PC-3 (cell line): ENCODE measurements around the gene PRLH. TPM values are rescaled to one million over a fixed set of nuclear protein-coding genes. Genes with fewer than 3 reads are reported as not detected.
A peak's percentile ranks its signal among the peaks of the same experiment; 100 is the strongest.

Source experiments
- ATAC-seq: fragments of 200-7000 bp; cut with Tn5 transposase; 2 replicates; pipeline ENCODE4 v1.9.1; 2020; ENCODE audit warnings: mild to moderate bottlenecking, moderate library complexity
- BruUV-seq: library from RNA; stranded (reverse); fragments of 400-500 nt; replicated peaks from 2 replicates; lab custom pipeline; 2021; lab: Mats Ljungman, UMichigan
- CTCF ChIA-PET: fragments of 300-600 bp; sonication (Branson Sonifier 250); formaldehyde crosslinking; loops from one replicate; lab custom pipeline; 2022; ENCODE audit warnings: antibody characterized with exemption; lab: Charles Lee
- POLR2A ChIA-PET: fragments of 300-600 bp; sonication (Branson Sonifier 250); formaldehyde crosslinking; loops from one replicate; lab custom pipeline; 2022; ENCODE audit warnings: antibody characterized with exemption; ENCODE audit not compliant: unreplicated experiment; lab: Charles Lee
- DNase-seq: peaks from one replicate; pipeline ENCODE4 v3.0.0-alpha.2; 2015
- H2AFZ ChIP-seq: fragments of 300-600 bp; sonication (generic); 2 replicates; pipeline ENCODE4 v1.6.0; 2016; ENCODE audit warnings: antibody characterized with exemption, low read length
- H3F3A ChIP-seq: fragments of 300-600 bp; sonication (generic); one replicate; pipeline ENCODE4 v1.6.0; 2017; ENCODE audit warnings: antibody characterized with exemption, low read length, control low read depth, mild to moderate bottlenecking; ENCODE audit not compliant: unreplicated experiment
- H3K27ac ChIP-seq: fragments of 300-600 bp; sonication (generic); 2 replicates; pipeline ENCODE4 v1.5.1; 2016; ENCODE audit warnings: mild to moderate bottlenecking, low read length
- H3K27me3 ChIP-seq: fragments of 300-600 bp; sonication (generic); 2 replicates; pipeline ENCODE4 v1.6.1; 2016; ENCODE audit warnings: low read length, mixed read lengths
- H3K36me3 ChIP-seq: fragments of 300-600 bp; sonication (generic); 2 replicates; pipeline ENCODE4 v1.6.1; 2016; ENCODE audit warnings: low read depth, mixed run types, low read length, mixed read lengths
- H3K4me1 ChIP-seq: fragments of 300-600 bp; sonication (generic); 2 replicates; pipeline ENCODE4 v1.5.1; 2016; ENCODE audit warnings: low read length; ENCODE audit not compliant: insufficient read depth
- H3K4me2 ChIP-seq: fragments of 300-600 bp; sonication (generic); 2 replicates; pipeline ENCODE4 v1.6.0; 2016; ENCODE audit warnings: low read length
- H3K4me3 ChIP-seq: fragments of 300-600 bp; sonication (generic); 2 replicates; pipeline ENCODE4 v1.5.1; 2016; ENCODE audit warnings: mild to moderate bottlenecking, low read length, mixed read lengths
- H3K79me2 ChIP-seq: fragments of 300-600 bp; sonication (generic); 2 replicates; pipeline ENCODE4 v1.6.1; 2017; ENCODE audit warnings: low read length, mixed read lengths
- H3K9ac ChIP-seq: fragments of 300-600 bp; sonication (generic); 2 replicates; pipeline ENCODE4 v1.6.0; 2016; ENCODE audit warnings: mild to moderate bottlenecking, low read length
- H3K9me2 ChIP-seq: fragments of 300-600 bp; sonication (generic); replicated peaks from 2 replicates; pipeline ENCODE4 v1.6.1; 2016; ENCODE audit warnings: mixed run types, low read length, mixed read lengths
- H3K9me3 ChIP-seq: fragments of 300-600 bp; sonication (generic); 2 replicates; pipeline ENCODE4 v1.6.1; 2016; ENCODE audit warnings: low read length, mixed read lengths
- H4K20me1 ChIP-seq: fragments of 300-600 bp; sonication (generic); 2 replicates; pipeline ENCODE4 v1.6.1; 2016; ENCODE audit warnings: low read length, mixed read lengths
- CTCF ChIP-seq: fragments of 300-600 bp; sonication (generic); conservative IDR thresholded peaks from 2 replicates; pipeline ENCODE4 v1.5.1; 2017; ENCODE audit warnings: antibody characterized with exemption, low read depth, mild to moderate bottlenecking, low read length
- EZH2 ChIP-seq: fragments of 300-600 bp; sonication (generic); IDR thresholded peaks from one replicate; pipeline ENCODE4 v1.6.1; 2017; ENCODE audit warnings: antibody characterized with exemption, mild to moderate bottlenecking, low read length; ENCODE audit not compliant: unreplicated experiment
- EZH2phosphoT487 ChIP-seq: fragments of 300-600 bp; sonication (generic); IDR thresholded peaks from 2 replicates; pipeline ENCODE4 v1.6.1; 2018; ENCODE audit warnings: mild to moderate bottlenecking, antibody characterized with exemption, low read length, borderline replicate concordance
- intact Hi-C: fragments of 100-400 bp; cut with micrococcal nuclease; formaldehyde crosslinking; loops from 2 replicates; pipeline ENCODE4 v1.9.0; 2023
- total RNA-seq: library from RNA; depleted of rRNA; stranded (reverse); fragments of >200 nt; gene quantifications from 2 replicates; pipeline ENCODE4 v1.2.3, GENCODE V29; 2014

Gene PRLH
- total RNA-seq, 1 experiment from 2014 or later, result not detected

GRCh38 chr2:237590272-237591140 is 24.1 kb downstream of the PRLH start, which contains the start of gene RAB17:
Gene RAB17 (minus strand): TSS chr2:237590734. CDS start chr2:237586154, 4,580 bp downstream.
- no peaks in the 10 kb centered on the region for H3F3A ChIP-seq
- POLR2A ChIA-PET, result interaction anchor here (0.7 kb wide), 1 partner anchor 153 kb away, joined by 3 read pairs; no protein-coding TSS in a partner anchor
- CTCF ChIA-PET, result no interaction called here
- no peaks in the 10 kb centered on the region for H3K27me3 ChIP-seq
- H3K4me1 ChIP-seq, result peaks cover 14% of the 10 kb centered on the region
- peak within 1 kb of the TSS; percentile 74 for H2AFZ ChIP-seq
- no peaks in the 10 kb centered on the region for H3K9me3 ChIP-seq
- peak; percentile 80 for ATAC-seq
- H4K20me1 ChIP-seq, result 0 out of 2 replicates have a peak, but pooled peaks cover 5% of the 10 kb centered on the region
- no peak for TF ChIP-seq EZH2
- no peak for TF ChIP-seq CTCF
- TF ChIP-seq EZH2phosphoT487, result no peak
- no TSS peak for BruUV-seq
- peak within 1 kb of the TSS; percentile 70 for H3K9ac ChIP-seq
- peak within 1 kb of the TSS; percentile 86 for H3K4me2 ChIP-seq
- H3K27ac ChIP-seq, result peak within 1 kb of the TSS; percentile 87
- no peaks in the 10 kb centered on the region for H3K9me2 ChIP-seq
- H3K36me3 ChIP-seq, result no peaks in the 10 kb centered on the region
- H3K4me3 ChIP-seq, result peak within 1 kb of the TSS; percentile 71
- intact Hi-C loops, result loop anchor here (10.0 kb wide), 1 partner anchor 74 kb away; no protein-coding TSS in a partner anchor
- peaks cover 40% of the 10 kb centered on the region for H3K79me2 ChIP-seq
- DNase-seq, result peak; percentile 65

DNA sequence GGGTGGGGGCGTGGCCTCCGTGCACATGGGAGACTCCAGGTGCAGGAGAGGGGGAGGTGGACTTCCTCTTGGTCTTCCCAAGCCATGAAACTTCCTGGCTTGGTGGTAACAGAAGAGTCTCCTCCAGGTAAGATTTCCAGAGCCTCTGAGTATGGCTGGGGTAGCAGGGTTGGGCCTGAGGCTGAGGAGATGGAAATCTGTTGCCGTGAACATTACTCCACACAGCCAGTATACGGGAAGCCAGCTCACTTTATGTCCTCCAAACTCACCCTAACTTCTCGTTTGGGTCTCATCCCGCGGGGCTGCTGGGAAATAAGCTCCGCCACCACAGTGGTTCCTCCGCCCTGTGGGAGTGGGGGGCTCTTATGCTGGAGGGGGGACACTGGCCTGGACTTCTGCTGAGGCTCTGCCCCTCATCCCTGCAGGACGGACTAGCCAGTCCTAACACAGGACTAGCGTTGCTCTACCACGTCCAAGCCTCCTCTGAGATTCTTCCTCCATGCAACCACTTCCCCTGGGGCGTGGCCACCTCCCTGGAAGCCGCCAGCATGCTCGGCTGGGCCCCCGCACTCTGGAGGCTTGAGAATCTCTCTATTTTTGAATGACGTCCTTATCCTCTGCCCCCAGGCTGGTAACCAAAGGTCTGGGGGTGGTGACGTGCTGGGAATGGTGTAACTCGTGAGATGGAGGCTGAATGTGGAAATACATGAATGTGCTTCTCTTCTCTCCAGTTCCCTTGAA is 24.9 kb downstream of the PRLH start:
- Histone ChIP-seq H3K9ac (peak overlapping the region; percentile 70), H3K27me3 (no peaks in the 10 kb centered on the region), H4K20me1 (0 out of 2 replicates have a peak, but pooled peaks cover 5% of the 10 kb centered on the region), H3K9me3 (no peaks in the 10 kb centered on the region), H3K27ac (peak overlapping the region; percentile 87), H3K4me1 (peaks cover 14% of the 10 kb centered on the region), H3F3A (no peaks in the 10 kb centered on the region), H3K4me2 (peak overlapping the region; percentile 86), H3K4me3 (peak overlapping the region; percentile 71), H2AFZ (peak overlapping the region; percentile 74), H3K9me2 (no peaks in the 10 kb centered on the region), H3K36me3 (no peaks in the 10 kb centered on the region), H3K79me2 (peaks cover 38% of the 10 kb centered on the region)
- intact Hi-C loops, result loop anchor here (10.0 kb wide), 1 partner anchor 73 kb away; no protein-coding TSS in a partner anchor
- ATAC-seq (peak; percentile 29), DNase-seq (peak; percentile 87)
- TSS peak; percentile 72 for BruUV-seq
- ChIA-PET CTCF (interaction anchor here (0.7 kb wide), 1 partner anchor 81 kb away, joined by 3 read pairs; no protein-coding TSS in a partner anchor), POLR2A (interaction anchor here (0.7 kb wide), 1 partner anchor 116 kb away, joined by 10 read pairs; no protein-coding TSS in a partner anchor)
- TF ChIP-seq CTCF, result no peak
